ENCODE measurements around the gene ASB10. TPM values are rescaled to one million over a fixed set of nuclear protein-coding genes. Genes with fewer than 3 reads are reported as not detected.

ASB10 gene
- polyA plus RNA-seq, 1 experiment, result not detected

GRCh38 chr7:151211155-151211772 is 24.2 kb upstream of the ASB10 start:
- no peak for DNase-seq (ENCODE audit: low read depth)
- no peak for TF ChIP-seq CTCF (IDR thresholded peaks at IDR 0.05; ENCODE audit: insufficient read depth, low read depth, low read length)
- Histone ChIP-seq H3K36me3 (ENCODE audit: control insufficient read depth, insufficient read depth, low read length) (peaks cover 13% of the 10 kb centered on the region), H3K4me3 (ENCODE audit: low read depth, low read length) (no peak overlapping the region), H3K27me3 (ENCODE audit: control insufficient read depth, insufficient read depth, low read length) (no peaks in the 10 kb centered on the region; the same call in 1 of the 2 replicates)
- ChIA-PET CTCF (interaction anchor here (0.7 kb wide), 1 partner anchor 11 kb away, joined by 3 read pairs; no protein-coding TSS in a partner anchor), POLR2A (no interaction called here)

GRCh38 chr7:151210087-151210854 is 23.2 kb upstream of the ASB10 start, which contains the start of gene H2BK1:
H2BK1 (minus strand) TSS chr7:151210488; CDS start chr7:151210318, 170 bp downstream.
- CTCF ChIA-PET, result interaction anchor here (0.7 kb wide), 1 partner anchor 12 kb away, joined by 3 read pairs; no protein-coding TSS in a partner anchor
- DNase-seq (ENCODE audit: low read depth), result no peak
- POLR2A ChIA-PET, result no interaction called here
- Histone ChIP-seq H3K36me3 (ENCODE audit: control insufficient read depth, insufficient read depth, low read length) (peaks cover 7% of the 10 kb centered on the region), H3K4me3 (ENCODE audit: low read depth, low read length) (no peak within 1 kb of the TSS), H3K27me3 (ENCODE audit: control insufficient read depth, insufficient read depth, low read length) (peaks cover 2% of the 10 kb centered on the region; the same call in 1 of the 2 replicates)
- no peak for TF ChIP-seq CTCF (IDR thresholded peaks at IDR 0.05; ENCODE audit: insufficient read depth, low read depth, low read length)

- ChIA-PET CTCF (no interaction called here), POLR2A (no interaction called here)
- H3K27me3 ChIP-seq (ENCODE audit: control insufficient read depth, insufficient read depth, low read length), result peaks cover 5% of the 10 kb centered on the region; the same call in 1 of the 2 replicates
- no peak overlapping the region for H3K4me3 ChIP-seq (ENCODE audit: low read depth, low read length)
- no peak for DNase-seq (ENCODE audit: low read depth)
- H3K36me3 ChIP-seq (ENCODE audit: control insufficient read depth, insufficient read depth, low read length), result peaks cover 3% of the 10 kb centered on the region
- no peak for TF ChIP-seq CTCF (IDR thresholded peaks at IDR 0.05; ENCODE audit: insufficient read depth, low read depth, low read length)
These were observed 22.5 kb upstream of the ASB10 start for GRCh38 chr7:151209588-151209987.

- DNase-seq (ENCODE audit: low read depth), result no peak
- no peaks in the 10 kb centered on the region for H3K36me3 ChIP-seq (ENCODE audit: control insufficient read depth, insufficient read depth, low read length)
- no peak overlapping the region for H3K4me3 ChIP-seq (ENCODE audit: low read depth, low read length)
- ChIA-PET CTCF (no interaction called here), POLR2A (no interaction called here)
- no peak for TF ChIP-seq CTCF (IDR thresholded peaks at IDR 0.05; ENCODE audit: insufficient read depth, low read depth, low read length)
- peaks cover 7% of the 10 kb centered on the region; the same call in 1 of the 2 replicates for H3K27me3 ChIP-seq (ENCODE audit: control insufficient read depth, insufficient read depth, low read length)
These were observed 21.3 kb upstream of the ASB10 start for GRCh38 chr7:151208253-151208862.

- no peaks in the 10 kb centered on the region for H3K36me3 ChIP-seq (ENCODE audit: control insufficient read depth, insufficient read depth, low read length)
- no peak for TF ChIP-seq CTCF (IDR thresholded peaks at IDR 0.05; ENCODE audit: insufficient read depth, low read depth, low read length)
- peaks cover 10% of the 10 kb centered on the region for H3K27me3 ChIP-seq (ENCODE audit: control insufficient read depth, insufficient read depth, low read length)
- no peak overlapping the region for H3K4me3 ChIP-seq (ENCODE audit: low read depth, low read length)
- ChIA-PET CTCF (no interaction called here), POLR2A (no interaction called here)
- DNase-seq (ENCODE audit: low read depth), result no peak
These were observed 20.8 kb upstream of the ASB10 start for GRCh38 chr7:151207804-151208203.
